HepG2 (cell line): ENCODE measurements around the gene PDE6C. TPM values are rescaled to one million over a fixed set of nuclear protein-coding genes. Genes with fewer than 3 reads are reported as not detected.

Experiments
- AGO1 ChIP-seq: fragments of 200-400 bp; formaldehyde crosslinking; IDR thresholded peaks from 2 replicates; pipeline ENCODE4 v1.6.1; 2017; ENCODE audit warnings: mild to moderate bottlenecking, low read depth, low read length, moderate library complexity; ENCODE audit not compliant: poor library complexity, severe bottlenecking
- GMEB2 ChIP-seq: IDR thresholded peaks from 2 replicates; pipeline ENCODE4 v1.6.1; 2016; ENCODE audit warnings: missing biosample characterization, missing genetic modification reagents, low read depth
- HMGA1 ChIP-seq: sonication (generic); formaldehyde crosslinking; conservative IDR thresholded peaks from 2 replicates; pipeline ENCODE4 v1.4.0; 2020; ENCODE audit warnings: missing genetic modification reagents
- KAT8 ChIP-seq: IDR thresholded peaks from 2 replicates; pipeline ENCODE4 v1.6.1; 2016; ENCODE audit warnings: missing genetic modification reagents, missing compliant biosample characterization
- KLF12 ChIP-seq: sonication (generic); formaldehyde crosslinking; IDR thresholded peaks from 2 replicates; pipeline ENCODE4 v1.4.0; 2020; ENCODE audit warnings: missing genetic modification reagents, borderline replicate concordance
- MED13 ChIP-seq: sonication (generic); formaldehyde crosslinking; IDR thresholded peaks from 2 replicates; pipeline ENCODE4 v1.5.0; 2020; ENCODE audit warnings: missing genetic modification reagents
- MZF1 ChIP-seq: sonication (generic); formaldehyde crosslinking; IDR thresholded peaks from 2 replicates; pipeline ENCODE4 v1.8.1; 2023; ENCODE audit warnings: mild to moderate bottlenecking, missing genetic modification reagents, borderline replicate concordance
- TBL1XR1 ChIP-seq: fragments of 150-350 bp; IDR thresholded peaks from 2 replicates; pipeline ENCODE4 v1.6.1; 2014; ENCODE audit warnings: borderline replicate concordance, low read length; ENCODE audit not compliant: partially characterized antibody
- TMF1 ChIP-seq: sonication (generic); formaldehyde crosslinking; IDR thresholded peaks from 2 replicates; pipeline ENCODE4 v1.8.1; 2022; ENCODE audit warnings: low read depth, missing genetic modification reagents
- TOE1 ChIP-seq: sonication (generic); formaldehyde crosslinking; IDR thresholded peaks from 2 replicates; pipeline ENCODE4 v1.4.0; 2020; ENCODE audit warnings: mild to moderate bottlenecking, missing genetic modification reagents
- WIZ ChIP-seq: sonication (generic); formaldehyde crosslinking; IDR thresholded peaks from 2 replicates; pipeline ENCODE4 v1.5.1; 2020; ENCODE audit warnings: mild to moderate bottlenecking, missing genetic modification reagents
- ZFX ChIP-seq: sonication (generic); formaldehyde crosslinking; IDR thresholded peaks from 2 replicates; pipeline ENCODE4 v1.4.0; 2020; ENCODE audit warnings: mild to moderate bottlenecking, low read depth, missing genetic modification reagents, moderate library complexity
- ZMYM4 ChIP-seq: sonication (generic); formaldehyde crosslinking; IDR thresholded peaks from 2 replicates; pipeline ENCODE4 v1.8.1; 2023; ENCODE audit warnings: mild to moderate bottlenecking, missing genetic modification reagents
- ZNF230 ChIP-seq: sonication (generic); formaldehyde crosslinking; IDR thresholded peaks from 2 replicates; pipeline ENCODE4 v1.4.0; 2020; ENCODE audit warnings: mild to moderate bottlenecking, missing genetic modification reagents
- polyA plus RNA-seq, 8 experiments: library from polyadenylated mRNA; depleted of rRNA in 3 of 8; stranded (reverse) in 7 of 8; unstranded in 1 of 8; fragments of >200 nt; fragmentation: Illumina TruSeq in 4 of 8; extraction: Trizol in 4 of 8; gene quantifications; 2 replicates each; pipeline versions ENCODE4 v1.2.1 to v1.2.3, GENCODE V29; 2011 to 2016; ENCODE audit warnings: low read depth in 4 of 8, missing spikeins in 1 of 8, mixed read lengths in 1 of 8; ENCODE audit not compliant: insufficient read depth in 1 of 8
- total RNA-seq, 5 experiments: library from RNA; depleted of rRNA; stranded (reverse); fragments of >200 nt; fragmentation: Illumina TruSeq; extraction: Trizol; gene quantifications; 2 replicates each; pipeline ENCODE4 v1.2.3, GENCODE V29; 2016; ENCODE audit warnings: low read depth in 1 of 5
- TF ChIP-seq, protein P1 (sequence below): IDR thresholded peaks from 2 replicates; pipeline ENCODE4 v1.6.1; 2016; ENCODE audit warnings: low read depth, control low read depth
- TF ChIP-seq, protein P2 (sequence below): sonication (generic); formaldehyde crosslinking; IDR thresholded peaks from 2 replicates; pipeline ENCODE4 v1.4.0; 2020; ENCODE audit warnings: missing genetic modification reagents
- TF ChIP-seq, protein P3 (sequence below): sonication (generic); formaldehyde crosslinking; IDR thresholded peaks from 2 replicates; pipeline ENCODE4 v1.4.0; 2020; ENCODE audit warnings: mild to moderate bottlenecking, missing genetic modification reagents
- TF ChIP-seq, protein P4 (sequence below): IDR thresholded peaks from 2 replicates; pipeline ENCODE4 v1.6.1; 2016; ENCODE audit warnings: missing compliant biosample characterization, missing genetic modification reagents, borderline replicate concordance

The PDE6C gene
- total and polyA plus RNA-seq, 2 of the 13 experiments (the other 11 are each of a cell fraction or from before 2014, with no cell fraction given): 0.64 TPM; not detected in 1

- TF ChIP-seq GMEB2 (CRISPR knock-in tag) (no peak), ZNF230 (CRISPR knock-in tag) (0 out of 2 replicates have a peak, but pooled peaks have one; percentile 55), MZF1 (CRISPR knock-in tag) (0 out of 2 replicates have a peak, but pooled peaks have one; percentile 62), HMGA1 (CRISPR knock-in tag) (no peak), AGO1 (no peak), TBL1XR1 (peak; percentile 70), KAT8 (CRISPR knock-in tag) (peak; percentile 97), MED13 (CRISPR knock-in tag) (no peak), WIZ (CRISPR knock-in tag) (peak; percentile 84; the same call in 1 of the 2 replicates), ZFX (CRISPR knock-in tag) (peak; percentile 84), TMF1 (CRISPR knock-in tag) (0 out of 2 replicates have a peak, but pooled peaks have one; percentile 32), KLF12 (CRISPR knock-in tag) (peak; percentile 59; the same call in 1 of the 2 replicates), TOE1 (CRISPR knock-in tag) (no peak), ZMYM4 (CRISPR knock-in tag) (peak; percentile 98)
- TF ChIP-seq, protein P1, sequence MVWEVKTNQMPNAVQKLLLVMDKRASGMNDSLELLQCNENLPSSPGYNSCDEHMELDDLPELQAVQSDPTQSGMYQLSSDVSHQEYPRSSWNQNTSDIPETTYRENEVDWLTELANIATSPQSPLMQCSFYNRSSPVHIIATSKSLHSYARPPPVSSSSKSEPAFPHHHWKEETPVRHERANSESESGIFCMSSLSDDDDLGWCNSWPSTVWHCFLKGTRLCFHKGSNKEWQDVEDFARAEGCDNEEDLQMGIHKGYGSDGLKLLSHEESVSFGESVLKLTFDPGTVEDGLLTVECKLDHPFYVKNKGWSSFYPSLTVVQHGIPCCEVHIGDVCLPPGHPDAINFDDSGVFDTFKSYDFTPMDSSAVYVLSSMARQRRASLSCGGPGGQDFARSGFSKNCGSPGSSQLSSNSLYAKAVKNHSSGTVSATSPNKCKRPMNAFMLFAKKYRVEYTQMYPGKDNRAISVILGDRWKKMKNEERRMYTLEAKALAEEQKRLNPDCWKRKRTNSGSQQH (CRISPR knock-in tag): peak; percentile 98
- TF ChIP-seq, protein P2, sequence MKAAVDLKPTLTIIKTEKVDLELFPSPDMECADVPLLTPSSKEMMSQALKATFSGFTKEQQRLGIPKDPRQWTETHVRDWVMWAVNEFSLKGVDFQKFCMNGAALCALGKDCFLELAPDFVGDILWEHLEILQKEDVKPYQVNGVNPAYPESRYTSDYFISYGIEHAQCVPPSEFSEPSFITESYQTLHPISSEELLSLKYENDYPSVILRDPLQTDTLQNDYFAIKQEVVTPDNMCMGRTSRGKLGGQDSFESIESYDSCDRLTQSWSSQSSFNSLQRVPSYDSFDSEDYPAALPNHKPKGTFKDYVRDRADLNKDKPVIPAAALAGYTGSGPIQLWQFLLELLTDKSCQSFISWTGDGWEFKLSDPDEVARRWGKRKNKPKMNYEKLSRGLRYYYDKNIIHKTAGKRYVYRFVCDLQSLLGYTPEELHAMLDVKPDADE (CRISPR knock-in tag): no peak
- TF ChIP-seq, protein P3, sequence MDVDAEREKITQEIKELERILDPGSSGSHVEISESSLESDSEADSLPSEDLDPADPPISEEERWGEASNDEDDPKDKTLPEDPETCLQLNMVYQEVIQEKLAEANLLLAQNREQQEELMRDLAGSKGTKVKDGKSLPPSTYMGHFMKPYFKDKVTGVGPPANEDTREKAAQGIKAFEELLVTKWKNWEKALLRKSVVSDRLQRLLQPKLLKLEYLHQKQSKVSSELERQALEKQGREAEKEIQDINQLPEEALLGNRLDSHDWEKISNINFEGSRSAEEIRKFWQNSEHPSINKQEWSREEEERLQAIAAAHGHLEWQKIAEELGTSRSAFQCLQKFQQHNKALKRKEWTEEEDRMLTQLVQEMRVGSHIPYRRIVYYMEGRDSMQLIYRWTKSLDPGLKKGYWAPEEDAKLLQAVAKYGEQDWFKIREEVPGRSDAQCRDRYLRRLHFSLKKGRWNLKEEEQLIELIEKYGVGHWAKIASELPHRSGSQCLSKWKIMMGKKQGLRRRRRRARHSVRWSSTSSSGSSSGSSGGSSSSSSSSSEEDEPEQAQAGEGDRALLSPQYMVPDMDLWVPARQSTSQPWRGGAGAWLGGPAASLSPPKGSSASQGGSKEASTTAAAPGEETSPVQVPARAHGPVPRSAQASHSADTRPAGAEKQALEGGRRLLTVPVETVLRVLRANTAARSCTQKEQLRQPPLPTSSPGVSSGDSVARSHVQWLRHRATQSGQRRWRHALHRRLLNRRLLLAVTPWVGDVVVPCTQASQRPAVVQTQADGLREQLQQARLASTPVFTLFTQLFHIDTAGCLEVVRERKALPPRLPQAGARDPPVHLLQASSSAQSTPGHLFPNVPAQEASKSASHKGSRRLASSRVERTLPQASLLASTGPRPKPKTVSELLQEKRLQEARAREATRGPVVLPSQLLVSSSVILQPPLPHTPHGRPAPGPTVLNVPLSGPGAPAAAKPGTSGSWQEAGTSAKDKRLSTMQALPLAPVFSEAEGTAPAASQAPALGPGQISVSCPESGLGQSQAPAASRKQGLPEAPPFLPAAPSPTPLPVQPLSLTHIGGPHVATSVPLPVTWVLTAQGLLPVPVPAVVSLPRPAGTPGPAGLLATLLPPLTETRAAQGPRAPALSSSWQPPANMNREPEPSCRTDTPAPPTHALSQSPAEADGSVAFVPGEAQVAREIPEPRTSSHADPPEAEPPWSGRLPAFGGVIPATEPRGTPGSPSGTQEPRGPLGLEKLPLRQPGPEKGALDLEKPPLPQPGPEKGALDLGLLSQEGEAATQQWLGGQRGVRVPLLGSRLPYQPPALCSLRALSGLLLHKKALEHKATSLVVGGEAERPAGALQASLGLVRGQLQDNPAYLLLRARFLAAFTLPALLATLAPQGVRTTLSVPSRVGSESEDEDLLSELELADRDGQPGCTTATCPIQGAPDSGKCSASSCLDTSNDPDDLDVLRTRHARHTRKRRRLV (CRISPR knock-in tag): 0 out of 2 replicates have a peak, but pooled peaks have one; percentile 66
- TF ChIP-seq, protein P4, sequence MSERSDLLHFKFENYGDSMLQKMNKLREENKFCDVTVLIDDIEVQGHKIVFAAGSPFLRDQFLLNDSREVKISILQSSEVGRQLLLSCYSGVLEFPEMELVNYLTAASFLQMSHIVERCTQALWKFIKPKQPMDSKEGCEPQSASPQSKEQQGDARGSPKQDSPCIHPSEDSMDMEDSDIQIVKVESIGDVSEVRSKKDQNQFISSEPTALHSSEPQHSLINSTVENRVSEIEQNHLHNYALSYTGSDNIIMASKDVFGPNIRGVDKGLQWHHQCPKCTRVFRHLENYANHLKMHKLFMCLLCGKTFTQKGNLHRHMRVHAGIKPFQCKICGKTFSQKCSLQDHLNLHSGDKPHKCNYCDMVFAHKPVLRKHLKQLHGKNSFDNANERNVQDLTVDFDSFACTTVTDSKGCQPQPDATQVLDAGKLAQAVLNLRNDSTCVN (CRISPR knock-in tag): peak; percentile 61; the same call in 1 of the 2 replicates
Measured at GRCh38 chr10:93702210-93703001, 90.1 kb downstream of the PDE6C start, which contains the start of gene FRA10AC1 (continued).
